Measurements from ENCODE around the gene SPTB. TPM values are rescaled to one million over a fixed set of nuclear protein-coding genes. Genes with fewer than 3 reads are reported as not detected.
"Not testable (repeated sequence)": the region's sequence is repeated elsewhere in the genome, so short reads cannot be mapped to it uniquely, and the experiment has no call there.

Gene SPTB
- polyA plus RNA-seq (ENCODE audit: insufficient read length in 10 of 10) = 100 to 1,000 TPM in 9 of 10 donors, 10 to 100 TPM in 1; 70.0 to 175 (median 145) TPM
- long read RNA-seq, donor 1, full-length matches to known transcripts = 6 of 28 reads
- long read RNA-seq, donor 1, partial matches to known transcripts = 22 of 28 reads
- long read RNA-seq, donor 1, other reads (novel, unspliced or antisense) = 0 of 28 reads
- long read RNA-seq, donor 2, full-length matches to known transcripts = 6 of 6 reads
- long read RNA-seq, donor 2, partial matches to known transcripts = 0 of 6 reads
- long read RNA-seq, donor 2, other reads (novel, unspliced or antisense) = 0 of 6 reads
- long read RNA-seq, donor 3 = 0 reads
- long read RNA-seq, donor 4, full-length matches to known transcripts = 5 of 94 reads
- long read RNA-seq, donor 4, partial matches to known transcripts = 81 of 94 reads
- long read RNA-seq, donor 4, other reads (novel, unspliced or antisense) = 8 of 94 reads
- long read RNA-seq, donor 5, full-length matches to known transcripts = 12 of 19 reads
- long read RNA-seq, donor 5, partial matches to known transcripts = 7 of 19 reads
- long read RNA-seq, donor 5, other reads (novel, unspliced or antisense) = 0 of 19 reads
- long read RNA-seq, donor 6, full-length matches to known transcripts = 8 of 35 reads
- long read RNA-seq, donor 6, partial matches to known transcripts = 27 of 35 reads
- long read RNA-seq, donor 6, other reads (novel, unspliced or antisense) = 0 of 35 reads
- long read RNA-seq, donor 7, full-length matches to known transcripts = 7 of 19 reads
- long read RNA-seq, donor 7, partial matches to known transcripts = 12 of 19 reads
- long read RNA-seq, donor 7, other reads (novel, unspliced or antisense) = 0 of 19 reads
- long read RNA-seq, donor 8, full-length matches to known transcripts = 2 of 2 reads
- long read RNA-seq, donor 8, partial matches to known transcripts = 0 of 2 reads
- long read RNA-seq, donor 8, other reads (novel, unspliced or antisense) = 0 of 2 reads
- long read RNA-seq, donor 9, full-length matches to known transcripts = 2 of 2 reads
- long read RNA-seq, donor 9, partial matches to known transcripts = 0 of 2 reads
- long read RNA-seq, donor 9, other reads (novel, unspliced or antisense) = 0 of 2 reads

GRCh38 chr14:64879635-64880220, at the start of gene SPTB:
Gene SPTB (minus strand): TSS chr14:64879907. CDS start chr14:64823094, 56,813 bp downstream.
- DNase-seq = peak; percentile 50 to 54 (median 53)

DNA sequence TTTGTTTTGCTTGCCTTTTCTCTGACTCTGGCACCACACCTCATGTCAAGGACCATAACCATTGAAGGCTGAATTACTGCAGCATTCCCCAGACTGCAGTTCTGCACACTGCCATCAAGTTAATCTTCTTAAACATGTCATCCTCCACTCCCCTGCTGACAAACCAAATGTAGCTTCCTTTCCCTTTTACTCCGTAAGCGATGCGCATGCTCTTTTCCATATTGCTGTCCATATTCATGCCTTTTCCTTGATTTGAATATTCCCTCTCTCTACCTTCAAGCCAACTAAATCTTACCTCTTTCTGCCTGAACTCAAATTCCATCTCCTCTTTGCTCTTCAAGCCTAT, 49.3 kb upstream of the SPTB start:
- DNase-seq = no peak

DNA sequence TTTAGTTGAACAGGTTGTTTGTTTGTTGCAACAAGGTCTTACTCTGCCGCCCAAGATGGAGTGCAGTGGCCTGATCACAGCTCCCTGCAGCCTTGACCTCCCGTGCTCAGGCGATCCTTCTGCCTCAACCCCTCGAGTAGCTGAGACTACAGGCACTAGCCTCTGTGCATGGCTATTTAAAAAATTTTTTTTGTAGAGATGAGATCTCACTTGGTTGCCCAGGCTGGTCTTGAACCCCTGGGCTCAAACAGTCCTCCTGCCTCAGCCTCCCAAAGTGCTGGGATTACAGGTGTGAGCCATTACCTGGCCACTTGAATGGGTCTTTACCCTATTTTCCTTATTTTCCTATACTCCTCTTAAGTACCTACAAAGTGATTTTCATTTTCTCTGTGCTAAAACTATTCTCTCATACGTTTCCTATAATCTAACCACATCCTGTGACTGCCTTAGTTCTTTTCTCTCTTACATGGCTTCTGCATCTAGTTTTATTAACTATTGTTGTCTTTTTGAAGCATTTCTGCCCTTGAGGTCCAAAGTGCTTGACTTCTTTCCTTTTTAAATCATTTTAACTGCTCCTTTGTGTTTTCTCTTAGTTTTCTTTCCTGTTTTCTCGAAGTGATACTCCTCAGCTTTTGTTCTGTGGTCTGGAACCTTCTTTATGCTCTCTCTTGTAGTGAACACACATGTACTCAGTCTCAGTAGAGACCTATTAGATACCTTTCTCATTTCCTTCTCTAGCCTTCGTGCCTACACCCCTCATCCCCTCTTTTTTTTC, 48.7 kb upstream of the SPTB start:
- DNase-seq = no peak

- no peak for DNase-seq
Observed at GRCh38 chr14:64927031-64927430, 47.3 kb upstream of the SPTB start.

DNA sequence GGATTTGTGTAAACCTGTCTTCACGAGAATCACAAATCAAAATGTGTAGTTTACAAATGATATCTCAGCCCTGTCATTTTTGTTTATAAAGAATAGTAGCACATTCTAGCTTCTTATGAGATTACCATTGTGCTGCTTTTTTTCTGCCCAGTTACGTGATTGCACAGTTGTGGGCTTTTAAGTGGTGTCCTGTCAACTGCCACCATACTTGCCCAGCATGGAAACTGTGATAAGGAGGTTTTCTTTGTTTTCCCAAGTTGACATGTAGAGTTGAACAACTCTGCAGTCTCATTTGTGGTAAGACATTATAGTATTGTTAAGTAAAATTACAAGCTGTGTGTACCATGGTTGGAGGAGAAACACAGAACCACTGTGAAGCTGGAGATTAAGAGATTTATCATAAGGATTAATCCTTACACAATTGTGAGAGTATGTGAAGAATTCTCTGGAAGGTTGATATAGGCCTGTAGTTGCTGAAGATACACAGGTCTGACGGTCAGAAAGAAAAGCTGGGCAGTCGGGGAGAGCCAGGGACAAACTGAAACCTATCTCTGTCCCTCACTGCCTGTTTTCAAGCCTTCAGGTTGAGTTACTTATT, 46.8 kb upstream of the SPTB start:
- no peak for DNase-seq

DNA sequence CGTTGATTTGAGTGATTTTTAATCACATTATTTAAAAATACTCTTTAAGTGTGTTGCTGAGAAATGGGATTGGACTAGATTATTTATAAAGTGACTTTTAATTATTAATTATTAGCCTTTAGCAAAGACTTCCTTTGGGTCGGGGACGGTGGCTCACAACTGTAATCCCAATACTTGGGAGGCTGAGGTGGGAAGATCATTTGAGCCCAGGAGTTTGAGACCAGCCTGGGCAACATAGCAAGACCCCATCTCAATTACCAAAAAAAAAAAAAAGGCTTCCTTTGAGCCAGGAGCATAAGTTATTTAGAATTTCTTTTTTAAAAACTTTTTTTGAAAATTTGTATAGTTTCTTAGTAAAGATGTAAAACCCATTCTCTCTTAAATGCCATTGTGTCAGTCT, 43.3 kb upstream of the SPTB start:
- DNase-seq = no peak

DNA sequence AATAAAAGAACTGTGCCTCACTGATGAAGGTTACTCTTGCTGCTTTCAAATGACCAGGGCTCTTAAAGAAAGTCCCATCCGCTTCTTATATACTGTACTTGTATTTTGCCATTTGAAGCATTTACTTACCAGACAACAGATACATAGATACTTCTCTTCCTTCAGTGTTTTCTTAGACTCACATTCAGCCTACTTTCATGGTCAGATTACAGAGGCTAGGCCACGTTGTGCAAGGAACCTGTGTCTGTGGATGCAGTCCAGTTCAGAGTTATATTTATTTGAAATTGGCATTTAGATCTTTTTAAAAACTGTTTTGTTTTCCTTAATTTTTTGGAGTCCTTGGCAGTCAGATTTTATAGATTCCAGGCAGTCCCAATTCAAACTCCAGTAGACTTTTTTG, 40.8 kb upstream of the SPTB start:
- no peak for DNase-seq

- DNase-seq = no peak
Observed at GRCh38 chr14:64919618-64920017, 39.9 kb upstream of the SPTB start.

DNA sequence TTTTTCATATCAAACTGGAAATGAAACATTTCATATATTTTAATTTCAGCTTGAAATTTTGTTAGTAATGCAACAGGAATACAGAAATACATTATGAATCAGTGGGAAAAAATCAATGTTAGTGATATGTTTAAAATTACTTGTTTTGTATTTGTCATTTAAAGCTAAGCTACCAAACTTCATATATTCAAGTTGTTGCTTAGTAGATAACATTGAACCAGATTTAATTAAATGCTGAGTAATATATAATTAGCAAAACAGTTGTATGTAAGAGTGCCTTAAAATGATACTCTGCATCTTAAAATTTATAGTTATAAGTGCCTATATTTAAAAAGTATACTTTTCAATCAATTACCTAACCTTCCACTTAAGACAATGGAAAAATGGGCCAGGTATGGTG, 39.5 kb upstream of the SPTB start:
- no peak for DNase-seq

GRCh38 chr14:64918216-64918615, 38.5 kb upstream of the SPTB start:
- DNase-seq = no peak

DNA sequence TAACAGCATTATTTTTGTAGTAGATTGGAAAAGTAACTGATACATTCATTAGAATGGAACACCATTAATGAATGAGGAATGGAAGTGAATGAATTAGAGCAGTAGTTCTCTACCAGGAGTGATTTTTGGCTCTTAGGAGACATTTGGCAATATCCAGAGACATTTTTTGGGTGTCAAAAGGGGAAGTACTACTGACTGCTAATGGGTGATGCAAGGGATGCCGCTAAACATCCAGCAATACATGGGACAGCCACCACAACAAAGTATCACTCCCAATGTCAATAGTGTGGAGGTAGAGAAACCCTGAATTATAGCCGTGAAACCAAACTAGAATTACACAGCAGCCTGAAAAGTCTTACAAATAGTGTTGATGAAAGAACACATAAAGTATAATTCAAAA, 36.1 kb upstream of the SPTB start:
- DNase-seq = no peak

GRCh38 chr14:64915029-64915424, 35.3 kb upstream of the SPTB start:
- no peak for DNase-seq

GRCh38 chr14:64914237-64915028, 34.7 kb upstream of the SPTB start, which contains the start of gene CHURC1:
Gene CHURC1 (plus strand): TSS chr14:64914455. CDS start chr14:64914496, 41 bp downstream.
- DNase-seq = peak; percentile 97 to 98 (median 97)

DNA sequence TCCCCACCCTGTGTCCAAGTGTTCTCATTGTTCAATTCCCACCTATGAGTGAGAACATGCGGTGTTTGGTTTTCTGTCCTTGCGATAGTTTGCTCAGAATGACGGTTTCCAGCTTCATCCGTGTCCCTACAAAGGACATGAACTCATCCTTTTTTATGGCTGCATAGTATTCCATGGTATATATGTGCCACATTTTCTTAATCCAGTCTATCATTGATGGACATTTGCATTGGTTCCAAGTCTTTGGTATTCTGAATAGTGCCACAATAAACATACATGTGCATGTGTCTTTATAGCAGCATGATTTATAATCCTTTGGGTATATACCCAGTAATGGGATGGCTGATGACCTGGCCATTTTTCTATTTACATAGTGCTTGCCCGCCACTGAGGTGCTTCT, 33.8 kb upstream of the SPTB start:
- not testable (repeated sequence) for DNase-seq

DNA sequence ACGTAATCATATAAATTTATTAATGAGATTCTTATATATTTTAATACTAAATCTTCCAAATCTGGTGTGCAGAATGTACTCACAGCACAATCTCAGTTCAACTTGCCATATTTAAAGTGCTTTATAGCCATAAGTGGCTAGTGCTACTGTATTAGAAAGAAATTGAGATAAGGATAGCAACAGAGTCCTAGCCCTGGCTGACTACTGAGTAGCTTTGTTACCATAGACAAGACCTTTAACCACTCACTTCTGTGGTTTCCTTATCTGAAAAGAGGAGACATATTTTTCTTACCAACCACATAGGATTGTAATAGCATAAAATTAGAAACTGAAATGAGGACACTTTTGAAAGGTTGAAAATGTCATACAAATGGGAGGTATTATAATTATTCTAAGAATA, 32.6 kb upstream of the SPTB start:
- DNase-seq = no peak

DNA sequence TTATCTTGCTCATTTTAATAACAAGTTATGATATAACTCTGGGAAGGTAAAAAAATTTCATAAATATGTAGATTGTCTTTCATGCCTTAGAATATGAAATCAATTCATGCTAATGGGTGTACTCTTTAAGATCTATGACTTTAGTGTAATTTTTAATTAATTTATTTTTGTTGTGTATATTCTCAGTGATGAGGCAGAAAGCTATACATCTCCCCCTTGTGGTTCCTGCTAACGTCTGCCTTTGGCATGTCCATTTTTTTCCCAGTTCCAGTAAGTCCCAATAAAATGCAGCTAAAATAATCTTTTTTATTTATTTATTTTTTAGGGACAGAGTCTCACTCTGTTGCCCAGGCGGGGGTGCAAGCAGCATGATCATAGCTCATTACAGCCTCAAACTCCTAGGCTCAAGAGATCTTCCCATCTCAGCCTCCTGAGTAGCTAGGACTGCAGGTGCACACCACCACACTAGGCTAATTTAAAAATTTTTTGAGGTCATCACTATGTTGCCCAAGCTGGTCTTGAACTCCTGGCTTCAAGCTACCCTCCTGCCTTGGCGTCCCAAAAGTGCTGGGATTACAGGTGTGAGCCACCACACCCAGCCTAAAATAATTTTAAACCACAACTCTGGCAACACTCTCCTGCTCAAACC, 31.3 kb upstream of the SPTB start:
- no peak for DNase-seq

- DNase-seq = no peak
Observed at GRCh38 chr14:64906022-64906421, 26.3 kb upstream of the SPTB start.

DNA sequence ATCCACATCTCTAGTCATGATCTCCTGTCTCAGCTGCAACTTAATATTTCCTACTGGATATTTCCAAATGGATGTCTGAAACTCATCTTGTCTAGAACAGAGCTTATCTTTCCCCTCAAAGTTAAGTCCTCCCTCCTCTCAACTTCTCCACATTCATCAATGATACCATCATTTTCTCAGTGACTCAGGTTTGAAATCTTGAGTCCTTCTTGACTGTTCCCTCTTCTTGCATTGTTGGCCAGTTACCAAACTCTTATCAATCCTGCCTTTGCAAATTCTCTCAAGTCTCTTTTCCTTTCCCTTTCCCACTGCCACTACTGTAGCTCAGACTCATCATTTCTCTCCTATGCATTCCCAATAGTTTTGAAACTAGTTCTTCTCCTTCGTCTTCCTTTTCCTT, 20.3 kb upstream of the SPTB start:
- DNase-seq = no peak

GRCh38 chr14:64891839-64892375, 12.2 kb upstream of the SPTB start:
- peak in 2 of 3 donors; percentile 55 to 67 for DNase-seq
